ENCODE results near the gene IL17B. TPM values are rescaled to one million over a fixed set of nuclear protein-coding genes. Genes with fewer than 3 reads are reported as not detected.

The IL17B gene
- total and polyA plus RNA-seq, 9 of the 15 experiments (the other 6 are each of a cell fraction or from before 2014, with no cell fraction given) = 0.28 to 2.6 (median 0.53) TPM; not detected in 2

DNA sequence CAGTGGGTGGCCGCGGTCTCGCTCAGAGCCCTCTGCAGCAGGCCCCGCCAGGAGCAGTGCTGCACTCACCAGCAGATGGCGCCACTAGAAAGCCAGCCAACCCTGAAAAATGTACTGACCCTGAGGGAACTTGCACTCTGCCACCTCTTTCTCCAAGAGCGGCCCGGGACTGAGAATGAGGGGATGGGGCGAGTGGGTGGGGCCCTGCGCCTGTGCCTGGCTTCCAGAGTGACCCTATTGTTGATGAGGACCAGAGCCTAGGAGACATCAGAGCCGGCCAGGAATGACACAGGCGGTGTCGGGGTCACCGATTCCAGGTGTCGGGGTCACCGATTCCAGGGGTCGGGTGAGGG, 2.9 kb upstream of the IL17B start (continued):
- TF ChIP-seq, protein P1, sequence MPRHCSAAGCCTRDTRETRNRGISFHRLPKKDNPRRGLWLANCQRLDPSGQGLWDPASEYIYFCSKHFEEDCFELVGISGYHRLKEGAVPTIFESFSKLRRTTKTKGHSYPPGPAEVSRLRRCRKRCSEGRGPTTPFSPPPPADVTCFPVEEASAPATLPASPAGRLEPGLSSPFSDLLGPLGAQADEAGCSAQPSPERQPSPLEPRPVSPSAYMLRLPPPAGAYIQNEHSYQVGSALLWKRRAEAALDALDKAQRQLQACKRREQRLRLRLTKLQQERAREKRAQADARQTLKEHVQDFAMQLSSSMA (CRISPR knock-in tag; IDR thresholded peaks at IDR 0.05) = no peak
- TF ChIP-seq TBP (optimal IDR thresholded peaks at IDR 0.05; ENCODE audit: low read depth, low read length) = no peak
- TF ChIP-seq SAFB (IDR thresholded peaks at IDR 0.05; ENCODE audit: borderline replicate concordance, low read depth, low read length) = no peak
- no peak for TF ChIP-seq GATA2 (CRISPR knock-in tag; IDR thresholded peaks at IDR 0.05)
- TF ChIP-seq ZNF507 (tag; conservative IDR thresholded peaks at IDR 0.05) = no peak
- no peak for TF ChIP-seq ESRRB (CRISPR knock-in tag; IDR thresholded peaks at IDR 0.05; ENCODE audit: borderline replicate concordance)
- TF ChIP-seq, protein P2, sequence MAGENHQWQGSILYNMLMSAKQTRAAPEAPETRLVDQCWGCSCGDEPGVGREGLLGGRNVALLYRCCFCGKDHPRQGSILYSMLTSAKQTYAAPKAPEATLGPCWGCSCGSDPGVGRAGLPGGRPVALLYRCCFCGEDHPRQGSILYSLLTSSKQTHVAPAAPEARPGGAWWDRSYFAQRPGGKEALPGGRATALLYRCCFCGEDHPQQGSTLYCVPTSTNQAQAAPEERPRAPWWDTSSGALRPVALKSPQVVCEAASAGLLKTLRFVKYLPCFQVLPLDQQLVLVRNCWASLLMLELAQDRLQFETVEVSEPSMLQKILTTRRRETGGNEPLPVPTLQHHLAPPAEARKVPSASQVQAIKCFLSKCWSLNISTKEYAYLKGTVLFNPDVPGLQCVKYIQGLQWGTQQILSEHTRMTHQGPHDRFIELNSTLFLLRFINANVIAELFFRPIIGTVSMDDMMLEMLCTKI (IDR thresholded peaks at IDR 0.05; ENCODE audit: partially characterized antibody) = no peak
- no peak for TF ChIP-seq ZNF830 (CRISPR knock-in tag; IDR thresholded peaks at IDR 0.05)
- TF ChIP-seq OTX1 (CRISPR knock-in tag; IDR thresholded peaks at IDR 0.05) = no peak
- TF ChIP-seq KDM4B (IDR thresholded peaks at IDR 0.05; ENCODE audit: borderline replicate concordance in 2 of 2, low read depth in 1 of 2) = no peak
- no peak for TF ChIP-seq ATF1 (CRISPR knock-in tag; IDR thresholded peaks at IDR 0.05)
- no peak for TF ChIP-seq ATF1 (tag; IDR thresholded peaks at IDR 0.05)
- TF ChIP-seq CBX2 (IDR thresholded peaks at IDR 0.05; ENCODE audit: insufficient read depth, low read length, poor library complexity, severe bottlenecking) = no peak
- no peak for TF ChIP-seq MBD2 (IDR thresholded peaks at IDR 0.05; ENCODE audit: borderline replicate concordance, low read depth)
- TF ChIP-seq SMC3 (conservative IDR thresholded peaks at IDR 0.05; ENCODE audit: insufficient read depth, low read depth, low read length) = peak; percentile 95
- TF ChIP-seq MED1 (CRISPR knock-in tag; IDR thresholded peaks at IDR 0.05; ENCODE audit: borderline replicate concordance) = no peak
- TF ChIP-seq, protein P3, sequence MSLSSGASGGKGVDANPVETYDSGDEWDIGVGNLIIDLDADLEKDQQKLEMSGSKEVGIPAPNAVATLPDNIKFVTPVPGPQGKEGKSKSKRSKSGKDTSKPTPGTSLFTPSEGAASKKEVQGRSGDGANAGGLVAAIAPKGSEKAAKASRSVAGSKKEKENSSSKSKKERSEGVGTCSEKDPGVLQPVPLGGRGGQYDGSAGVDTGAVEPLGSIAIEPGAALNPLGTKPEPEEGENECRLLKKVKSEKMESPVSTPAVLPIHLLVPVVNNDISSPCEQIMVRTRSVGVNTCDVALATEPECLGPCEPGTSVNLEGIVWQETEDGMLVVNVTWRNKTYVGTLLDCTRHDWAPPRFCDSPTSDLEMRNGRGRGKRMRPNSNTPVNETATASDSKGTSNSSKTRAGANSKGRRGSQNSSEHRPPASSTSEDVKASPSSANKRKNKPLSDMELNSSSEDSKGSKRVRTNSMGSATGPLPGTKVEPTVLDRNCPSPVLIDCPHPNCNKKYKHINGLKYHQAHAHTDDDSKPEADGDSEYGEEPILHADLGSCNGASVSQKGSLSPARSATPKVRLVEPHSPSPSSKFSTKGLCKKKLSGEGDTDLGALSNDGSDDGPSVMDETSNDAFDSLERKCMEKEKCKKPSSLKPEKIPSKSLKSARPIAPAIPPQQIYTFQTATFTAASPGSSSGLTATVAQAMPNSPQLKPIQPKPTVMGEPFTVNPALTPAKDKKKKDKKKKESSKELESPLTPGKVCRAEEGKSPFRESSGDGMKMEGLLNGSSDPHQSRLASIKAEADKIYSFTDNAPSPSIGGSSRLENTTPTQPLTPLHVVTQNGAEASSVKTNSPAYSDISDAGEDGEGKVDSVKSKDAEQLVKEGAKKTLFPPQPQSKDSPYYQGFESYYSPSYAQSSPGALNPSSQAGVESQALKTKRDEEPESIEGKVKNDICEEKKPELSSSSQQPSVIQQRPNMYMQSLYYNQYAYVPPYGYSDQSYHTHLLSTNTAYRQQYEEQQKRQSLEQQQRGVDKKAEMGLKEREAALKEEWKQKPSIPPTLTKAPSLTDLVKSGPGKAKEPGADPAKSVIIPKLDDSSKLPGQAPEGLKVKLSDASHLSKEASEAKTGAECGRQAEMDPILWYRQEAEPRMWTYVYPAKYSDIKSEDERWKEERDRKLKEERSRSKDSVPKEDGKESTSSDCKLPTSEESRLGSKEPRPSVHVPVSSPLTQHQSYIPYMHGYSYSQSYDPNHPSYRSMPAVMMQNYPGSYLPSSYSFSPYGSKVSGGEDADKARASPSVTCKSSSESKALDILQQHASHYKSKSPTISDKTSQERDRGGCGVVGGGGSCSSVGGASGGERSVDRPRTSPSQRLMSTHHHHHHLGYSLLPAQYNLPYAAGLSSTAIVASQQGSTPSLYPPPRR (CRISPR knock-in tag; IDR thresholded peaks at IDR 0.05; ENCODE audit: borderline replicate concordance) = no peak
- no peak for TF ChIP-seq GATAD2B (IDR thresholded peaks at IDR 0.05; ENCODE audit: borderline replicate concordance)
- TF ChIP-seq FOXK1 (CRISPR knock-in tag; IDR thresholded peaks at IDR 0.05; ENCODE audit: borderline replicate concordance) = no peak
- no peak for TF ChIP-seq HCFC1 (IDR thresholded peaks at IDR 0.05; ENCODE audit: low read depth, low read length)
- TF ChIP-seq HDAC2 (IDR thresholded peaks at IDR 0.05) = no peak

All from K562 (cell line).